HG03432 (cell line): ENCODE results near the gene FABP1.

Experiments used
- ATAC-seq: cut with Tn5 transposase; IDR thresholded peaks from one replicate; pipeline ENCODE4 v1.9.1; 2021; ENCODE audit warnings: mild to moderate bottlenecking, moderate library complexity; ENCODE audit not compliant: unreplicated experiment

The FABP1 gene

DNA sequence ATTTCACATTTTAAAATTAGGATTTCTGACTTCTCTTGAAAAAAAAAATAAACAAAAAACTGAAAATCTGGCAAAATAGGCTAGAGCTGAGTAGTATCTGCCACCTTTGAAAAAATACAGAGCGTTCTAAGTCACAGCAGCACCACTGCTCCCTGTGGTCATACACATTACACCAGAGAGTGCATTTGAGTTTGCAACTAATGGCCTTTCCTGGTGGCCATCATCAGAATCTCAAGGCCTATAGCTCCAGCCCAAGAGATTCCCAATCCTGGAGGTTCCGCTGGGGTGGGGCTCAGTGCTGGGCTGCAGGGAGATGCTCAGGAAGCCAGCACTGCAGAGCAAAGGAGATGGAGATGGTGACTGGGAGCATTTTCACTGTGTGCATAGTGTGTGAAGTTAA is 42.8 kb downstream of the FABP1 start:
- no peak for ATAC-seq

DNA sequence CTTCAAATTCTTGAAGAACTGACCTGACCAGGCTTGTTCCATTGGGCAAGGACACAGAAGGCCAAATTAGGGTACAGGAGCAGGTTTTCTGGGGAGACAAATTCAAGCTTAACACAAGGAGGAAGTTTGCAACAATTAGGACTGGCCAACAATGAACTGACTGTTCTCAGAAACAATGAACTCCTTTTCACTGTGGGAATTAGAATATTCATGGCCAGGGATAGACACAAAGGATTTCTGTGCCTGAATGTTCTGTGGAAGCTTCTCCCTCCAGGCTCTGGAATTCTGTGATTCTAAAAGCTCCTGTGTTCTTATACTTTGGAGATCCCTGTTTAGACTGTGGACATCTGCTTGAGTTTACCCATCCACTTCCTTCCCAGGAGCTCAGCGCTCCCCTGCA is 45.1 kb downstream of the FABP1 start:
- ATAC-seq: no peak

DNA sequence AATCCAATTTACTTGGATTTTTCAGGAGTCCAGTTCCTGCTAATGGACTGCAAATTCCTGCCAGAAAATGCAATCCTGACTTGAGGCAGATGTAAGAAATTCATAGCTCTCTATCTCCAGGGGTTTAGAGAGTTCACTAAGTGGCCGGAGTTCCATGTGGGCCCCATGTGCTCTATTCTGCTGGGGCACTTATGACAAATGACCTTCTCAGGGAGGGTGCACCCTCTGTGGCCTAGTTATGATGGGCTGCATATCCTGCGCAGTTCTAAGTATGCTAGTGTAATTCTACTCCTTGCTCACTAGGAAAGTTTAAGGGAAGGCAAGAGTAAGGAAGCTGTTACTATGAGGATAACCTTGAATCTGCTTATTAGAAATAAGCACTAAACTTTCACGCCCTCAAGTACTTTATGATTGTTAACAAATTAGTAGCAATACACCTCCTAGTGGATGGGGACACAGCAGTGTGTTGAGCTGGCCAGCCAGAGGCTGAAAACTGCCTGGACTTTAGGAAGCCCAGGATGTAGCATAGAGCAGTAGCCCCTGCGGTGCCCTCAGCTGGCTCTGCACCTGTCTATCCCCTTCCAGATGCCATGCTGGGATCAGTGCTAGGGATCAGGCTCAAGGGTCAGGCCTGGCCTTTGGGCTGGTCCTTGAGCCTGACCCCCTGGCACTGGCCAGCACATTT is 45.8 kb downstream of the FABP1 start:
- ATAC-seq: no peak

GRCh38 chr2:88080545-88080944 is 47.3 kb downstream of the FABP1 start:
- no peak for ATAC-seq

DNA sequence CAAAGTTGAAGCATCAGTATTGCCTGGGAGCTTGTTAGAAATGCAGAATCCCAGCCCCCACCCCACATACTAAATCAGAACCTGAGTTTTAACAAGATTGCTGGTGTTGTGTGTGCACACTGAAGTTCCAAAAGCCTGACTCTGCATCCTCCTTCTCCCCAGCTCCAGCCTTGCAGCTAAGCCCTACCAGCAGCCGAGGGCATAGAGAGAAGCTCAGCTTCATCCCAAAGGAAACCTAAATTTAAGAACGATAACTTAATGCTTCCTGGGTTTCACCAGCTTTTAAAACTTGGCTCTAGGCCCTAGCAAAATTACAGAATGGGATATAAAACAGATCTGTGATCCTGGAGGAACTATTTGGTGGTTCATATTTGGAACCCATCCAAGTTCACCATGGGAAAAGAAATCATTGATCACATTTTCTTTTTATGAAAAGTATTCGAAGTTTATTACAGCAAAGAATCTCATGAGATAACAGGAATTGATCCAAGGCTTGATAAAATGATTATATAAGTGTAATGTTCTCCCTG is 49.2 kb downstream of the FABP1 start:
- ATAC-seq: no peak

DNA sequence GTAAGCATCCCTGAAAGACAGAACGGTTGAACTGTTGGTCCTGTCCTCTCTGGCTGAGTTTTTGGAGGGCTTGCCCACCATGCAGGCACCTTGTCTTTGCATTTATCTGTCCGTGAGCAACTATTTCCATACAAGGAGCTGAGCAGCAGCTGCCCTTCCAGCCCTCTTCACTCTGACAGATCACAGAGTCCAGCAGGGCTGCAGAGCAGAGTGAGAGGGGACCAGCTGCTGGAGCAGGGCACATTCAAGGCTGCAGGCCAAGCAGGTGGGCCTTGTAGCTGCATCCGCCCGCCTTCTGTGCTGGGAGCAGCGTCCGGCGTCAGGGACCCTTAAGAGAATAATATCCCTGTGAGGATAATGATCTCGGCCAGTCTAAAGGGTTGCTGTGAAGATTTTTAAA is 50.8 kb downstream of the FABP1 start:
- ATAC-seq: no peak

- ATAC-seq: no peak
Measured at GRCh38 chr2:88074854-88075292, 53.0 kb downstream of the FABP1 start.

GRCh38 chr2:88074150-88074549 is 53.7 kb downstream of the FABP1 start:
- no peak for ATAC-seq
